ENCODE results near the gene DENND5A.
"Not testable (repeated sequence)": the region's sequence is repeated elsewhere in the genome, so short reads cannot be mapped to it uniquely, and the experiment has no call there.

The DENND5A gene

GRCh38 chr11:9136741-9137140, 128.4 kb downstream of the DENND5A start:
- DNase-seq: no peak

- no peak for DNase-seq
These were observed 131.2 kb downstream of the DENND5A start for GRCh38 chr11:9133956-9134355.

GRCh38 chr11:9132203-9132878, 132.8 kb downstream of the DENND5A start:
- no peak for DNase-seq

GRCh38 chr11:9130297-9130696, 134.9 kb downstream of the DENND5A start:
- no peak for DNase-seq

GRCh38 chr11:9126636-9127035, 138.5 kb downstream of the DENND5A start:
- no peak for DNase-seq

- DNase-seq: no peak
These were observed 139.8 kb downstream of the DENND5A start for GRCh38 chr11:9125185-9125886.

- DNase-seq: no peak
These were observed 141.4 kb downstream of the DENND5A start for GRCh38 chr11:9123595-9124304.

GRCh38 chr11:9121469-9121796, 143.7 kb downstream of the DENND5A start:
- no peak for DNase-seq

GRCh38 chr11:9120664-9121468, 144.3 kb downstream of the DENND5A start:
- DNase-seq: peak; percentile 2 to 29

GRCh38 chr11:9118277-9118676, 146.9 kb downstream of the DENND5A start:
- DNase-seq: no peak

- DNase-seq: no peak
These were observed 153.1 kb downstream of the DENND5A start for GRCh38 chr11:9112075-9112474.

GRCh38 chr11:9109858-9110731, 155.1 kb downstream of the DENND5A start:
- no peak for DNase-seq

GRCh38 chr11:9104580-9104979, 160.6 kb downstream of the DENND5A start:
- DNase-seq: no peak

GRCh38 chr11:9103542-9104276, 161.4 kb downstream of the DENND5A start:
- no peak for DNase-seq

GRCh38 chr11:9099617-9100016, 165.5 kb downstream of the DENND5A start:
- DNase-seq: peak in 1 of 2 experiments; percentile 53

- not testable (repeated sequence) for DNase-seq
These were observed 166.7 kb downstream of the DENND5A start for GRCh38 chr11:9098455-9098854.

- not testable (repeated sequence) for DNase-seq
These were observed 167.8 kb downstream of the DENND5A start for GRCh38 chr11:9097186-9097943.

GRCh38 chr11:9096427-9096826, 168.7 kb downstream of the DENND5A start:
- no peak for DNase-seq

GRCh38 chr11:9095421-9095820, 169.7 kb downstream of the DENND5A start:
- no peak for DNase-seq

- no peak for DNase-seq
These were observed 170.7 kb downstream of the DENND5A start for GRCh38 chr11:9094420-9094819.

All from NCI-H524 (cell line).